Fibroblast of lung (primary cell): ENCODE results near the gene MANBA. TPM values are rescaled to one million over a fixed set of nuclear protein-coding genes. Genes with fewer than 3 reads are reported as not detected.
A peak's percentile ranks its signal among the peaks of the same experiment; 100 is the strongest.

ENCODE experiments used
- DNase-seq, 2 donors: peaks; one replicate each; pipeline versions ENCODE4 v3.0.0 to v3.0.0-alpha.2; 2010; ENCODE audit warnings: low read depth in 2 of 2
- H2AFZ ChIP-seq: 2 replicates; pipeline ENCODE4 v1.5.1; 2012; ENCODE audit warnings: low read length, control low read depth, inconsistent platforms
- H3K27ac ChIP-seq: 2 replicates; pipeline ENCODE4 v1.5.1; 2011; ENCODE audit warnings: low read length, control low read depth; ENCODE audit not compliant: insufficient read depth
- H3K27me3 ChIP-seq: 2 replicates; pipeline ENCODE4 v1.5.1; 2011; ENCODE audit warnings: mild to moderate bottlenecking, low read length; ENCODE audit not compliant: control insufficient read depth, insufficient read depth
- H3K36me3 ChIP-seq: 2 replicates; pipeline ENCODE4 v1.5.1; 2011; ENCODE audit warnings: low read length; ENCODE audit not compliant: control insufficient read depth, insufficient read depth
- H3K4me1 ChIP-seq: 2 replicates; pipeline ENCODE4 v1.5.1; 2011; ENCODE audit warnings: low read length; ENCODE audit not compliant: control insufficient read depth, insufficient read depth; ENCODE audit errors: extremely low read depth
- H3K4me2 ChIP-seq: 2 replicates; pipeline ENCODE4 v1.5.1; 2011; ENCODE audit warnings: low read length, control low read depth; ENCODE audit not compliant: insufficient read depth; ENCODE audit errors: extremely low read depth
- H3K4me3 ChIP-seq, 4 experiments: fragments of 200-600 bp in 1 of 4; sonication (generic) in 1 of 4; replicated peaks in 1 of 4; 2 replicates each; pipeline ENCODE4 v1.5.1; 2011 to 2016; ENCODE audit warnings: low read length in 4 of 4, low read depth in 3 of 4, mild to moderate bottlenecking in 3 of 4, control low read depth in 2 of 4, inconsistent platforms in 1 of 4, mixed read lengths in 1 of 4; ENCODE audit not compliant: insufficient read depth in 1 of 4; ENCODE audit errors: control extremely low read depth in 1 of 4
- H3K79me2 ChIP-seq: 2 replicates; pipeline ENCODE4 v1.5.1; 2012; ENCODE audit warnings: mild to moderate bottlenecking, low read length, inconsistent platforms; ENCODE audit not compliant: control insufficient read depth, insufficient read depth
- H3K9ac ChIP-seq: 2 replicates; pipeline ENCODE4 v1.5.1; 2011; ENCODE audit warnings: mild to moderate bottlenecking, low read length, control low read depth; ENCODE audit not compliant: insufficient read depth
- H3K9me3 ChIP-seq: 2 replicates; pipeline ENCODE4 v1.5.1; 2012; ENCODE audit warnings: low read depth, low read length; ENCODE audit not compliant: control insufficient read depth, insufficient read depth
- H4K20me1 ChIP-seq: 2 replicates; pipeline ENCODE4 v1.5.1; 2011; ENCODE audit warnings: low read length; ENCODE audit not compliant: control insufficient read depth, insufficient read depth; ENCODE audit errors: extremely low read depth
- EZH2 ChIP-seq: IDR thresholded peaks from 2 replicates; pipeline ENCODE4 v1.5.1; 2012; ENCODE audit warnings: low read length, control low read depth, mild to moderate bottlenecking; ENCODE audit errors: missing control alignments
- polyA plus RNA-seq, 2 donors: library from polyadenylated mRNA; depleted of rRNA in 1 of 2; stranded (reverse) in 1 of 2; unstranded in 1 of 2; fragments of >200 nt; gene quantifications; 2 replicates each; pipeline ENCODE4 v1.2.1, GENCODE V29; 2011 to 2012; ENCODE audit warnings: missing spikeins in 1 of 2
- total RNA-seq: library from RNA; depleted of rRNA; stranded (reverse); fragments of >200 nt; gene quantifications from 2 replicates; pipeline ENCODE4 v1.2.1, GENCODE V29; 2014
- TF ChIP-seq, protein P1 (sequence below), 2 donors: IDR thresholded peaks in 1 of 2; conservative IDR thresholded peaks in 1 of 2; 1 replicate in 1 of 2; 2 replicates in 1 of 2; pipeline ENCODE4 v1.5.1; 2011 to 2012; ENCODE audit warnings: low read length in 2 of 2, control low read depth in 1 of 2, inconsistent platforms in 1 of 2, low read depth in 1 of 2, mild to moderate bottlenecking in 1 of 2

Gene MANBA
- total and polyA plus RNA-seq, 2 donors (not counting 1 experiment from before 2014, with no cell fraction given): 13.4 to 97.9 TPM

GRCh38 chr4:102657206-102657605 lies 103.6 kb downstream of the MANBA start:
- no peak for DNase-seq
- H4K20me1 ChIP-seq: no peaks in the 10 kb centered on the region
- no peaks in the 10 kb centered on the region for H3K27me3 ChIP-seq
- no peaks in the 10 kb centered on the region for H3K4me1 ChIP-seq
- no peak overlapping the region for H2AFZ ChIP-seq
- H3K4me2 ChIP-seq: no peak overlapping the region
- no peaks in the 10 kb centered on the region for H3K79me2 ChIP-seq
- H3K27ac ChIP-seq: no peak overlapping the region
- no peak for TF ChIP-seq EZH2
- TF ChIP-seq, protein P1, sequence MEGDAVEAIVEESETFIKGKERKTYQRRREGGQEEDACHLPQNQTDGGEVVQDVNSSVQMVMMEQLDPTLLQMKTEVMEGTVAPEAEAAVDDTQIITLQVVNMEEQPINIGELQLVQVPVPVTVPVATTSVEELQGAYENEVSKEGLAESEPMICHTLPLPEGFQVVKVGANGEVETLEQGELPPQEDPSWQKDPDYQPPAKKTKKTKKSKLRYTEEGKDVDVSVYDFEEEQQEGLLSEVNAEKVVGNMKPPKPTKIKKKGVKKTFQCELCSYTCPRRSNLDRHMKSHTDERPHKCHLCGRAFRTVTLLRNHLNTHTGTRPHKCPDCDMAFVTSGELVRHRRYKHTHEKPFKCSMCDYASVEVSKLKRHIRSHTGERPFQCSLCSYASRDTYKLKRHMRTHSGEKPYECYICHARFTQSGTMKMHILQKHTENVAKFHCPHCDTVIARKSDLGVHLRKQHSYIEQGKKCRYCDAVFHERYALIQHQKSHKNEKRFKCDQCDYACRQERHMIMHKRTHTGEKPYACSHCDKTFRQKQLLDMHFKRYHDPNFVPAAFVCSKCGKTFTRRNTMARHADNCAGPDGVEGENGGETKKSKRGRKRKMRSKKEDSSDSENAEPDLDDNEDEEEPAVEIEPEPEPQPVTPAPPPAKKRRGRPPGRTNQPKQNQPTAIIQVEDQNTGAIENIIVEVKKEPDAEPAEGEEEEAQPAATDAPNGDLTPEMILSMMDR (conservative IDR thresholded peaks at IDR 0.05 in 1 of 2, IDR thresholded peaks at IDR 0.05 in 1 of 2; ENCODE audit: low read depth in 1 of 2, low read length in 2 of 2): no peak
- H3K4me3 ChIP-seq: no peak overlapping the region
- no peak overlapping the region for H3K9ac ChIP-seq
- no peaks in the 10 kb centered on the region for H3K9me3 ChIP-seq
- H3K36me3 ChIP-seq: no peaks in the 10 kb centered on the region

GRCh38 chr4:102647117-102647516 lies 113.7 kb downstream of the MANBA start:
- Histone ChIP-seq H3K4me1 (no peaks in the 10 kb centered on the region), H3K27me3 (no peaks in the 10 kb centered on the region), H3K27ac (no peak overlapping the region), H2AFZ (no peak overlapping the region), H3K79me2 (no peaks in the 10 kb centered on the region), H3K36me3 (no peaks in the 10 kb centered on the region), H3K9me3 (no peaks in the 10 kb centered on the region), H3K4me3 (no peak overlapping the region), H3K9ac (no peak overlapping the region), H4K20me1 (no peaks in the 10 kb centered on the region), H3K4me2 (no peak overlapping the region)
- no peak for TF ChIP-seq EZH2
- TF ChIP-seq, protein P1 (conservative IDR thresholded peaks at IDR 0.05 in 1 of 2, IDR thresholded peaks at IDR 0.05 in 1 of 2; ENCODE audit: low read depth in 1 of 2, low read length in 2 of 2): no peak
- no peak for DNase-seq

DNA sequence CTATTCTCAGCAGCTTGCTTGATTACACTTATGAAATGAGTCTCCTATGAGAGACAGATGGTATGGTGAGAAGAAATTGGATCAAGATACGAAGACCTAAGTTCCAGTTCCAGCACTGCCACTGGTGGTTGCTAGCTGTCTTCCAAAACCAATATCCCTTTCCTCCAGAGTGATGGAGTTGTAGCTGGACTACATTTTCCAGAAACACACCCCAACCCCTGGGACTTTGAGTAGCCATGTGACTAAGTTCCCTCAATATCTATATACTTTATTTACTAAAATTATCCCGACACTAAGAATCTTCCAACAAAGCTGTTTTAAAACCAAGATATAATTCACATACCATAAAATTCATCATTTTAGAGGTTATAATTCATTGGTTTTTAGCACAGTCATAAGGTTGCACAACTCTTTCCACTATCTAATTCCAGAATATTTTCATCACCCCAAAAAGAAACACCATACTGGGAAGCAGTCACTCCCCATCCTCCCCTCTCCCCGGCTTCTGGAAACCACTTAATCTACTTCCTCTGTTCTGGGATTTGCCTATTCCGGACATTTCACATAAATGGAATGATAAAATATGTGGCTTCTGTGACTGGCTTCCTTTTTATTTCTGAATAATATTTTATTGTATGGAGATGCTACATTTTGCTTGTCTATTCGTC lies 118.0 kb downstream of the MANBA start:
- H3K9ac ChIP-seq: no peak overlapping the region
- no peaks in the 10 kb centered on the region for H3K36me3 ChIP-seq
- H2AFZ ChIP-seq: no peak overlapping the region
- H3K4me3 ChIP-seq: no peak overlapping the region
- H3K79me2 ChIP-seq: no peaks in the 10 kb centered on the region
- H3K27ac ChIP-seq: peak overlapping the region; percentile 41
- DNase-seq: peak; percentile 19 to 66
- peak overlapping the region; percentile 49 for H3K4me2 ChIP-seq
- H3K27me3 ChIP-seq: no peaks in the 10 kb centered on the region
- H4K20me1 ChIP-seq: no peaks in the 10 kb centered on the region
- peaks cover 7% of the 10 kb centered on the region for H3K4me1 ChIP-seq
- no peak for TF ChIP-seq EZH2
- TF ChIP-seq, protein P1 (conservative IDR thresholded peaks at IDR 0.05 in 1 of 2, IDR thresholded peaks at IDR 0.05 in 1 of 2; ENCODE audit: low read depth in 1 of 2, low read length in 2 of 2): no peak
- H3K9me3 ChIP-seq: no peaks in the 10 kb centered on the region
